ENCODE measurements around the gene PARP16.

PARP16 gene

DNA sequence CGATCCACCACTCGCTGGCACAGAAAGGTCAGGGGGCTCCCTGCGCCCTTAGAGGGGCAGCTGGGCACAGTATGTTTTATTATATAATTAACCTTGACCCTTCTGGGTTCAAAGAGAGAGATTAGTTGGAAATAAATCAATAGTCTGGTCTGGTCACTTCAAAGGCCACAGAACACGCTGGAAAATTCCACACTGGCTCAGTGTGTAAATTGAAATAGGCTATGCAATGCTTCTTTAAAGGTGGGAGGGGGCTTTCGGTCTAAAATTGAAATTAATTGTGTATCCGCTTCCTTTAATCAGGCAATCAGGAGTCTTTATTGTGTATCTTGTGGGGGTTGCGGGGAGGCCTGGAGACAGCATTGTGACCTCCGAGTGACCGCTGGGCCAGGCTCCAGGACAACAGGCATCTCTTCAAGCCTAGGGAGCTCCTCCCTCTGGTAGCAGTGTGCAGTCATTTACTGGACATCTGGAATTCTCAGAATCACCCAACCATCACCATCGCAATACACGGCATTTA, 25.8 kb upstream of the PARP16 start:
- no peak for DNase-seq (ENCODE audit: low read depth in 1 of 2, low spot score in 1 of 2)

GRCh38 chr15:65311760-65312159, 25.1 kb upstream of the PARP16 start:
- no peak for DNase-seq (ENCODE audit: low read depth in 1 of 2, low spot score in 1 of 2)

- DNase-seq (ENCODE audit: low read depth in 1 of 2, low spot score in 1 of 2), result no peak
Observed at GRCh38 chr15:65310431-65311137, 23.9 kb upstream of the PARP16 start.

DNA sequence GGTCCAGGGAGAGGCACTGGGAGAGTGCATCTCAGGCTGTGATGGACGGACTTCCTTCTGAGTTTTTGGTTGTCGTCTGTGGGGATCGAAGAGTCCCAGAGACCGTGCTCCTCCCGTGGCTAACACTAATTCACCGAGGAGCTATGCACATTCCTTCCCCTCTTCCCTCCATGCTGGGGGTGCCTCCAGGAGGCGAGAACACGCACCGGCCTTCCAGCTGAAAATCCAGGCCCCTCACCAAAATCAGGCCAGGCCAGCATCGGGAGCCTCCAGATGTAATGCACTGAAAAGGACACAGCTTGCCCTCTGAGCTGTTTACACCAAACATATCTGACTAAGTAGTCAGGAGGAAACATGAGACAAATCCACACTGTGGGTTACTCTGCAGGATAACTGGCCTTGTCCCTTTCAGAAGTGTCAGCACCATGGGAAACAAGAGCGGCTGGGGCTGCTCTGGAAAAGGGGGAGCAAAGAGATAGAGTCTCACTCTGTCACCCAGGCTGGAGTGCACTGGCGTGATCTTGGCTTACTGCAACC, 23.3 kb upstream of the PARP16 start:
- DNase-seq (ENCODE audit: low read depth in 1 of 2, low spot score in 1 of 2), result no peak

- DNase-seq (ENCODE audit: low read depth in 1 of 2, low spot score in 1 of 2), result no peak
Observed at GRCh38 chr15:65307978-65308377, 21.3 kb upstream of the PARP16 start.

DNA sequence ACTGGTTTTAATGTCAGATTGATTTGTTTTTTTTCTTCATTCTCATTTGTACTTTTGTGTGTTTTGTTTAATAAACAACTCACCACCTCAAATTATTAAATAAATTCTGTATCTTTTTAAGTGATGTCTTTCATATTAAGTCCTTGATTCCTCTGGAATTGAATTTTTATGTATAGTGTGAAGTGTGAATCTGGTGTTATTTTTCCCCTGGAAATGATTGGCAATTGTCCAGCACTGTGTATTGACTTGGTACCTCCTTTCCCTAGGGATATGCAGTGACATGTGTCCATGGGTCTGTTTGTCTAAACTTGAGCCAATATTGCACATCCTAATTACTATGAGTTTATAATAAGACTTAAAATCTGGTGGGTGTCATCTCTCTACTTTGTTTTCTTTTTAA, 19.9 kb upstream of the PARP16 start:
- DNase-seq (ENCODE audit: low read depth in 1 of 2, low spot score in 1 of 2), result no peak

- no peak for DNase-seq (ENCODE audit: low read depth in 1 of 2, low spot score in 1 of 2)
Observed at GRCh38 chr15:65305776-65306175, 19.1 kb upstream of the PARP16 start.

DNA sequence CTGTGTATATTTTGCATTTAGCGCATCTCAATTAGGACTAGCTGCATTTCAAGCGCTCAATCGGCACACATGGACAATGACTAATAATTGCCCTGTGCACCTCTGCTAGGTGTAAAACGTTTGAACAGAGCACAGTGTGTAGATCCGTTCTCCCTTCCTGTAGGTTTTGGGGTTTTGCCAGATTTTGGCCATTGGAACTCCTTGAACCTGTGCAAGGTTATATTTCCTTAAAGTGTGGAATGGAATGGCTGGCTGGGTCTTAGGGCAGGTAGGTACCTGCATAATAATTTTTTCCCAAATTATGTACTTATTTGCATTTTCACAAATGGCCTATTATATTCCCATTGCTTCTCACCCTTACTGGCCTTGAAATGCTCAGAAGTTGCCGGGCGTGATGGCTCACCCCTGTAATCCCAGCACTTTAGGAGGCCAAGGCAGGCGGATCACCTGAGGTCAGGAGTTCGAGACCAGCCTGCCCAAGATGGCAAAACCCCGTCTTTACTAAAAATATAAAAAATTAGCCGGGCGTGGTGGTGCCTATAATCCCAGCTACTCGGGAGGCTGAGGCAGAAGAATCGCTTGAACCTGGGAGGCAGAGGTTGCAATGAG, 18.6 kb upstream of the PARP16 start:
- no peak for DNase-seq (ENCODE audit: low read depth in 1 of 2, low spot score in 1 of 2)

DNA sequence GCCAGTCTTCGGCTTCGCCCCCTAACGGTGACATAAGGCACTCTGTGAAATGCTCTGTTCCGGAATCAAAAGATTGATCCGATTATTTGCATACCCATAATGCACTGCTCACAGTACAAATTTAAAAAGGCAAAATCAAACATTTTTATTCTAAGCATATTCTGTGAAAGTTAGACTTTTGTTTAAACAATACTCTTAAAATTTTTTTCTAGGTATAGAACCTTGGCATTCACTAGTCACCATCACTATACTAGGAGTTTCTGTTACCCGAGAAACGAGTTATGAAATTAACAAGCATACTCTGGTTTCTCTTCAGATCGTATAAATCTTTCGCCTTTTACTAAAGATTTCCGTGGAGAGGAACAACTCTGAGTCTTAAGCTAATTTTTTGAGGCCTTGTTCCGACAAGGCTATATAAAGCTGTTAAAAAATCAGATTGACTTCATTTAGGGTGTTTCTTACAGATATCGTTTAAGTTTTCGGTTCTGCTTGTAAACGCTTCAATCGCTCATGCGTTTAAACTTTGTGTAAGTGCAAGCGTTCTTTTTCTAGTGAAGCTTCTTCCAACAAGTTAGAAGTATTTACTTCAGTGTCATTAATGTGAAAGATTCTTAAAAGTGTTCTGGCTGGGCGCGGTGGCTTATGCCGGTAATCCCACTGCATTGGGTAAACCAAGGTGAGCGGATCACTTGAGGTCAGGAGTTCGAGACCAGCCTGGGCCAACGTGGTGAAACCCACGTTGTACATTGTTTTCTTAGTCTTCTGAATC, 17.9 kb upstream of the PARP16 start, which contains the start of gene RNU5B-1:
Gene RNU5B-1, plus strand, starts transcription at position 297 of the 769 bp plus-strand sequence.
- peak; percentile 37 to 61 for DNase-seq (ENCODE audit: low read depth in 1 of 2, low spot score in 1 of 2)

GRCh38 chr15:65303687-65304380, 17.2 kb upstream of the PARP16 start:
- DNase-seq (ENCODE audit: low read depth in 1 of 2, low spot score in 1 of 2), result no peak

DNA sequence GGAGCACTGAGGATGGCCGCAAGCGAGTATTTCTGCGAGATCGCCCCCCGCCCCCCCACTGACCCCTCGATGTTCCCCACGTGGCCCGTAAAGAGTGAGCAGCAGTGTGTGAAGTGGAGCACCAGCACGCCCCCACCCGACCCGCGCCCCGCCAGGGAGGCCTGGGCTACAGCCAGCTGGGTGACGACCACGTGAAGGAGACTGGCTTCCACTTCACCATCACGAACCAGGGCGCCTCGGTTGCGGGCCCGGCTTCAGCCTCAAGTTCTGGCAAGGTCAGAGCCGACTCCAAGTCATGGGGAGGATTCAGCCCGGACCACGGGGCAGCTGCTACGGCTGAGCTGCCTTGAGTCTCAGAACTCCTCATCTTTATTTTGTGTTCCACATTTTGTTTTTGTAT, 15.4 kb upstream of the PARP16 start:
- no peak for DNase-seq (ENCODE audit: low read depth in 1 of 2, low spot score in 1 of 2)

GRCh38 chr15:65300924-65301441, 14.3 kb upstream of the PARP16 start:
- no peak for DNase-seq (ENCODE audit: low read depth in 1 of 2, low spot score in 1 of 2)

- no peak for DNase-seq (ENCODE audit: low read depth in 1 of 2, low spot score in 1 of 2)
Observed at GRCh38 chr15:65298731-65299130, 12.0 kb upstream of the PARP16 start.

GRCh38 chr15:65292938-65293518, 6.3 kb upstream of the PARP16 start:
- DNase-seq (ENCODE audit: low read depth in 1 of 2, low spot score in 1 of 2), result no peak

DNA sequence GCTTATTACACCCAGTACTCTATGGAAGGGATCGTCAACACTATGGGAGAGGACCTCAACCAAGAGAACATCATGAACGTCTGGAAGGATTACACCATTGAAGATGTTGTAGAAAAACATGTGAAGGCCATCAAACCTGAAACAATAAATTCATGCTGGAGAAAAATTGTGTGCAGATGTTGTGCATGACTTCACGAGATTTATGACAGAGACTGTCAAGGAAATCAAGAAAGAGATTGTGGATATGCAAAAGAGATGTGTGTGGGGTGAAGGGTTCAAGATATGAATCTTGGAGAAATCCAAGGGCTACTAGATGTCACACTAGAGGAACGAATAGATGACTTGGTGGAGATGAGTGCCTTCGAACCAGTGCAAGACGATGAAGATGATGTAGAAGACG, 3.5 kb upstream of the PARP16 start:
- DNase-seq (ENCODE audit: low read depth in 1 of 2, low spot score in 1 of 2), result no peak

GRCh38 chr15:65289261-65289854, 2.7 kb upstream of the PARP16 start:
- DNase-seq (ENCODE audit: low read depth in 1 of 2, low spot score in 1 of 2), result no peak

- DNase-seq (ENCODE audit: low read depth in 1 of 2, low spot score in 1 of 2), result no peak
Observed at GRCh38 chr15:65287520-65287855, 805 bp upstream of the PARP16 start.

- no peak for DNase-seq (ENCODE audit: low read depth in 1 of 2, low spot score in 1 of 2)
Observed at GRCh38 chr15:65286069-65286703, 497 bp downstream of the PARP16 start.

DNA sequence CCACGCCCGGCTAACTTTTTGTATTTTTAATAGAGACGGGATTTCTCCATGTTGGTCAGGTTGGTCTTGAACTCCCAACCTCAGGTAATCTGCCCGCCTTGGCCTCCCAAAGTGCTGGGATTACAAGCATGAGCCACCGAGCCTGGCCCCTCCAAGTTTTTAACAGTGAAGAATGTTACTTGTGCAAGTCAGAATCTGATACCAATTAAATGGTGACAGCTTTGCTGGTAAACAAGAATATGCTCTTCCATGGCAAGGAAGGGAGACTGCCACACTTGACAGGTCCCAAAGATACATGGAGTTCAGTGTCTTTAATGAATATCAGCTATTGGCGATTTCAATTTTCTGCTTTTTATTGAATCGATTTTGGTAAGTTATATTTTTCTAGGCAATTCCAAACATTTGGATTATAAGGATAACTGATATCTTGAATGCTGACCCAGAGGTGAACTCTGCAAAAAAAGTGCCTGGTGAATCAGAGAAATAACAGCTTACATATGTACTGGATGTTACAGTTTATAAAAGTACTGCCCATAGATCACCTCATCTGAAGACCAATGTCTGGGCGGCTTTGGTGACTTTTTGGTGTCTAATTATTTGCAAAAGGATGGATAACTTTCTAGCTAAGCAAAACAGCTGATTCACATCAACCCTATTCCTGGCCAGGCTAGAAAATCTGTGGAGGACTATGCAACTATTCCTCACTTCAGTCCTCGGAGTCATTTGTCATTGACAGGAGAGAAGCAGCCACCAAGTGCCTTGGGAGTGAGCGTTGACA, 1.2 kb downstream of the PARP16 start:
- DNase-seq (ENCODE audit: low read depth in 1 of 2, low spot score in 1 of 2), result no peak
